Brain microvascular endothelial cell (primary cell): ENCODE data around the gene CRB3.

ENCODE experiments used
- DNase-seq: peaks from one replicate; pipeline ENCODE4 v3.0.0-alpha.2; 2020
- H3K27ac ChIP-seq: fragments of 250-450 bp; sonication (Bioruptor Pico); 2 replicates; pipeline ENCODE4 v1.5.1; 2020; ENCODE audit warnings: mild to moderate bottlenecking, moderate library complexity
- H3K27me3 ChIP-seq: fragments of 250-450 bp; sonication (Bioruptor Pico); replicated peaks from 2 replicates; pipeline ENCODE4 v1.5.1; 2020; ENCODE audit warnings: mild to moderate bottlenecking
- H3K36me3 ChIP-seq: fragments of 250-450 bp; sonication (Bioruptor Pico); replicated peaks from 2 replicates; pipeline ENCODE4 v1.5.1; 2020; ENCODE audit warnings: mild to moderate bottlenecking
- H3K4me3 ChIP-seq: 2 replicates; pipeline ENCODE4 v1.5.1; 2011; ENCODE audit warnings: low read depth, mild to moderate bottlenecking, control low read depth, low read length, moderate library complexity
- in situ Hi-C: cut with HindIII; loops from 2 replicates; pipeline ENCODE4 v1.10.0; 2017; ENCODE audit warnings: low sequenced_read_pairs, low pct_ligation_motif_present
- TF ChIP-seq, protein P1 (sequence below): IDR thresholded peaks from 2 replicates; pipeline ENCODE4 v1.5.1; 2011; ENCODE audit warnings: low read depth, mild to moderate bottlenecking, moderate library complexity, low read length, control low read depth, inconsistent platforms; ENCODE audit errors: missing control alignments

Gene CRB3

DNA sequence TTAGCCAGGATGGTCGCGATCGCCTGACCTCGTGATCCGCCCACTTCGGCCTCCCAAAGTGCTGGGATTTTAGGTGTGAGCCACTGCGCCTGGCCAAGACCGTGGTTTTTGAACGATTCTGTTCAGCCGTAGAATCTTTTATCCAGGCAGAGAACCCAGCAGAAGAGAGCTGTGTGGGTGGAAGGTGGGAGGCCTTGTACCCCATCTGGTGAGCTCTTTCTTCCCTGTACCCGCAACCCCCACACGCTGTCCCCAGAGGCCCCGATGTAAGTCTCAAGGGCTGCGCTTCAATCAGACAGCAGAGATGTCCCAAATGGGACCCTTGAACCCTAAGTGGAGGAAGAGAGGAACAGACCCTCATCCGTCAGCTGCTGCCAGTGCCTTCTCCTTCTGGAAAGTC is 8.1 kb upstream of the CRB3 start:
- TF ChIP-seq, protein P1, sequence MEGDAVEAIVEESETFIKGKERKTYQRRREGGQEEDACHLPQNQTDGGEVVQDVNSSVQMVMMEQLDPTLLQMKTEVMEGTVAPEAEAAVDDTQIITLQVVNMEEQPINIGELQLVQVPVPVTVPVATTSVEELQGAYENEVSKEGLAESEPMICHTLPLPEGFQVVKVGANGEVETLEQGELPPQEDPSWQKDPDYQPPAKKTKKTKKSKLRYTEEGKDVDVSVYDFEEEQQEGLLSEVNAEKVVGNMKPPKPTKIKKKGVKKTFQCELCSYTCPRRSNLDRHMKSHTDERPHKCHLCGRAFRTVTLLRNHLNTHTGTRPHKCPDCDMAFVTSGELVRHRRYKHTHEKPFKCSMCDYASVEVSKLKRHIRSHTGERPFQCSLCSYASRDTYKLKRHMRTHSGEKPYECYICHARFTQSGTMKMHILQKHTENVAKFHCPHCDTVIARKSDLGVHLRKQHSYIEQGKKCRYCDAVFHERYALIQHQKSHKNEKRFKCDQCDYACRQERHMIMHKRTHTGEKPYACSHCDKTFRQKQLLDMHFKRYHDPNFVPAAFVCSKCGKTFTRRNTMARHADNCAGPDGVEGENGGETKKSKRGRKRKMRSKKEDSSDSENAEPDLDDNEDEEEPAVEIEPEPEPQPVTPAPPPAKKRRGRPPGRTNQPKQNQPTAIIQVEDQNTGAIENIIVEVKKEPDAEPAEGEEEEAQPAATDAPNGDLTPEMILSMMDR = no peak
- H3K36me3 ChIP-seq = peaks cover 9% of the 10 kb centered on the region
- no peak overlapping the region for H3K27ac ChIP-seq
- in situ Hi-C loops = no loop called here
- H3K27me3 ChIP-seq = no peaks in the 10 kb centered on the region
- no peak overlapping the region for H3K4me3 ChIP-seq
- no peak for DNase-seq

DNA sequence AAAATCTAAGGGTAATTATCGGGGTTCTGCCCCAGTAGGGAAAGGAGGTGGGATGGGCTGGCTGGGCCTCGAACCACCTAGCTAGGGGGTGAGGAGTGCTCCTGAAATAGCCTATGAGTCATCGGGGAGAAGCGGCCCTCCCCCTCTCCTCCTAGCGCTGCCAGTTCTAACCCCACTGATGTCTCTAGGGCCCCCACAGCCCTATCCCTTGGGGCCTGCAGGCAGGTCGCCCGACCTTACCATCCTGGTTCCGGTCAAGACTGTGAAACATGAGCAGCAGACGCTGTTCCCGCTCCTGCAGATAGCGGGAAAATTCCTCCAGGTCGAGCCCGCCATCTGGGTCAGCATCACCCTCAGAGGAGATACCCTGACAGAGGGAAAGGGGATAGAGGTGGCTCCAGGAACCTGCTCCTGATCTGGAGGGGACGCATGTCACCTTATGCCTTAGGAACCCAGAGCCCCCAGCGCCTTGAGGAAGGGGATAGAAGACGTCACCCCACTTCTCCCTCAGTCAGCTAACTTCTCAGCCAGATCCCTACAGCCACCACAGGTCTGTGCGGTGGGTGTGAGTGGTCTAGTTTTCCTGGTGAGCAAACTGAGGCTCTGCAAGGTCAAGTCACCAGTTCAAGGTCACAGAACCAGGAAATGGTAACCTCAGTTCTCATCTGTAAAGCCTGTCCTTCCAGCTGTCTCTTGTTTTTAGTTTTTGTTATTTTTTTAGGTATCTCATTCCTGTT is 5.9 kb upstream of the CRB3 start:
- Histone ChIP-seq H3K27me3 (no peaks in the 10 kb centered on the region), H3K27ac (no peak overlapping the region), H3K4me3 (no peak overlapping the region), H3K36me3 (peaks cover 9% of the 10 kb centered on the region)
- DNase-seq = no peak
- in situ Hi-C loops = no loop called here
- TF ChIP-seq, protein P1 = no peak

DNA sequence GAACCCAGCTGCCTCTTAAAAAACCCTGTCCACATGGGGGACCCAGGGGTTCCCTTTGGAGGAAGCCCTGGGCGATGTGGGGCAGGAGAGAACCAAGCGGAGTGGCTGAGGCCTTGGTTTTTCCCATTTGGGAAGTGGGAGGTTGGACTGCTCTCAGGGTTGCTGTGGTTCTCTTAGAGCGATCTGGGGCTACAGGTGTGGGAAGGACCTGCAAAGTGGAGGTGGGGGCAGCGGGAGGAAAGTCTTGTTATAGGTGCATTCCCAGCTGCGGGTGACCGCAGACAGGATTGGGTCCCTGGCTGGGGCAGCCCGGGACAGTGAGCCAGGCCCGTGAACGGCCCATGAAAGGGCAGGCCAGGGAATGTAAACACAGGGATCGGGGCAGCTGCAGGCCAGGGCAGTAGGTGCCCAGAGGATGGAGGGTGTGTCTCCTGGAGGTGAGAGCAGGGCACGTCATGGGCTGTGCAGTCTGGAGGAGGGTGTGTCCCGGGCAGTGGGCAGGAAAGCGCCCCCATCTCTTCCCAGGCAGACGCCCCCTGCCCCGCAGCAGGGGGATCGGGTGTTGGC is 5.3 kb upstream of the CRB3 start:
- Histone ChIP-seq H3K27me3 (peaks cover 2% of the 10 kb centered on the region), H3K27ac (no peak overlapping the region), H3K36me3 (peaks cover 8% of the 10 kb centered on the region), H3K4me3 (peak overlapping the region; percentile 66)
- in situ Hi-C loops = no loop called here
- no peak for DNase-seq
- TF ChIP-seq, protein P1 = no peak

DNA sequence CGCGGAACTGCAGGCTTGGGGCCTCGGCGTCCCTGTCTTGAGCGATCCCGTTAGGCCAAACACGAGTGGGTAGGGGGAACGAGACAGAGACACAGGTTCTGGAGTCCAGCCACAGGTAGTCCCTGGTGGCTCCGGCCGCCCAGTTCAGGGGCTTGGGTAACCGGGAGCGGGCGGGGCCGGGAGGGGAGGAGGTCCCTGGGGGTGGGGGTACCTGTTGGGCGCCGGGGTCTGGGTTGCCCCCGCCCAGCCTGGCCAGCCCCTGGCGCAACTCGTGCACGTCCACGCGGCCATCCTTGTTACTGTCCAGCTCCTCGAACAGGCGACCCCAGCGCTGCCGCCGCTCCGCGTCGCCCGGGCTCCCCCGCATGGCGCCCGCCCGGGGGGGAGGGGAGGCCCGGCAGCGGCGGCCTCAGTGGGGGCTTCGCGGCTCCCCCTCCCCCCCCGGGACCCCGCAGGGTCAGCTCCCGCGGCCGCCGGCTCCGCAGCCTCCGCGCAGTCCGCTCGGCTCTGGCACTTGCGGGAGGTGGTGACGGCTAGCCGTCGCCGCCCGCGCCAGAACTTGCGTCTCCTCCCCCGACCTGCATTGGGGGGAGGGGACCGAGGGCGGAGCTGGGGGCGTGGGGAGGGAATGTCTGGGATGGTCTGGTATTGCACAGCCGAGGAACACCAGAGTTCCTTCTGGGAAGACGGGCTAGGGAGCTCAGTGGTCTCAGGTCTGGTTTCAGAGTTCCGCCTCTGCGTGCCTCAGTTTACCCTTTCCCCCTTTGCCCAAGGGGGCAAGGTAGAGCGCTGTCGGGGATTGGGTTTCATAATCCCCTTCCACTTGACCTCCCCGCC is 4.6 kb upstream of the CRB3 start, which contains the start of gene SLC25A23:
SLC25A23 (minus strand) TSS at position 531 of the 837 bp plus-strand sequence; CDS start at position 367, 164 bp downstream.
- TF ChIP-seq, protein P1 = no peak
- peak; percentile 46 for DNase-seq
- Histone ChIP-seq H3K36me3 (peaks cover under 1% of the 10 kb centered on the region), H3K27me3 (peaks cover 9% of the 10 kb centered on the region), H3K27ac (no peak within 1 kb of the TSS), H3K4me3 (peak within 1 kb of the TSS; percentile 66)
- in situ Hi-C loops = no loop called here

DNA sequence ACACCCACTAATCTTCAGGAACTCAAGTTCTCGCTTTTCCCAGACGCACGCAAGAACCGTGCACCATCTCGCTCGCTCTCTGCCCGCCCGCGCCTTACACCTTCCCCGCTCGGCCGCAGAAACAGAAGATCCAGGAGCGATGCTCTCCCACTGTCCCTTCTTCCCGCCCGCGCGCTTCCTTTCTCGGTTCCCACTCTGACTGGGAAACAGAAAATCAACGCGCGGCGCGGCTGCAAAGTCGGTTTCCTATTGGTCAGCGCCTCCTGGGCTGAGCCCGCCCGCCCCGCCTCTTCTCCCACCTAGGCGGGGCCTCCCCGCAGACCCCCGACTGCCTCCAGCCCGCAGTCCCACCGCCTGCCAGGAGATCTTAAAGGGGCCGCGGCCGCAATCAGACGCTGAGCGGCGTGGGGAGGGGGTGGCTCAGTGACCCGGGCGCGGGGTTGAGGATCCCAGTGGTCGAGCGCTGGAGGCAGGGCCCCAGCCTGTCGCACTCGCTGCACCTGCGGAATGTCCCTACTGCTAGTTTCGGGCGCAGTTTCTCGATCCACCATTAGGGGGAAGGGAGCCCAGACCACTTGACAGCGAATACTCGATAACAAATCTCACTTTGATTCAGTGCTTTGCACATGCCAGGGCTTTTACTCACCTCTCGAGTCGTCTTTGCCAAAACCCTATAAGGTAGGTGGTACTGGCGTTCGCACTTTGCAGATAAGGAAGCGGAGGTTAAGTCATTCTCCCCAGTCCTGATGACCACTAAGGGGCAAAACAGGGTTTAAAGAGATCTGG is 3.8 kb upstream of the CRB3 start:
- in situ Hi-C loops = no loop called here
- TF ChIP-seq, protein P1 = peak; percentile 79
- peaks cover 15% of the 10 kb centered on the region for H3K27me3 ChIP-seq
- no peak overlapping the region for H3K27ac ChIP-seq
- peak; percentile 99 for DNase-seq
- H3K36me3 ChIP-seq = no peaks in the 10 kb centered on the region
- H3K4me3 ChIP-seq = peak overlapping the region; percentile 66
